ENCODE data around the gene VASN.
"Not testable (repeated sequence)": the region's sequence is repeated elsewhere in the genome, so short reads cannot be mapped to it uniquely, and the experiment has no call there.

Gene VASN

DNA sequence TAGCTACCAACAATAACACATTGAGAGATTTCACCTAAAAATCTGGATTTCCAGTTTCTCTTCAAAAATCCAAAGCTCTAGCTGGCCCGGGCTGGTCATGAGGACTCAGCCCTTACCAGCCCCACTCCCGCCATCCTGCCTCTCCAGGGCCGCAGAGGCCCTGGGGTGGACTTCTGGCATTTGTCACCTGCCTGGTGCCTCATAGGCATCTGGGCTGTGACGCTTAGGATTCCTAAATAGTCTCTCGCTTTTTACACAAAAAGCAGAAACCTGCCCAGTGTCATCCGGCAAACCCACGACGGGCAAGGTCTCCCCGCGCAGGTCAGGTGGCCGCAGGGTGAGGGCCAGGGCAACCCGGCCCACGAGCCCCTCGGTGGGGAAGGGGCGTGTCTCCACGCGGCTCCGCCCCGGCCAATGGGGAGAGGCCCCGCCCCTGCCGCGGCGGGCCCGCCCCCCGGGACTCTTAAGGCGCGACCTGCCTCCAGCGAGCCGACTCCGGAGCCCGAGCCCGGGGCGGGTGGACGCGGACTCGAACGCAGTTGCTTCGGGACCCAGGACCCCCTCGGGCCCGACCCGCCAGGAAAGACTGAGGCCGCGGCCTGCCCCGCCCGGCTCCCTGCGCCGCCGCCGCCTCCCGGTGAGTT is at the start of gene VASN:
Gene VASN, plus strand, starts transcription at position 492 of the 644 bp plus-strand sequence. CDS start 9,030 bp downstream, outside the sequence.
- DNase-seq = peak in 1 of 2 experiments; percentile 49

DNA sequence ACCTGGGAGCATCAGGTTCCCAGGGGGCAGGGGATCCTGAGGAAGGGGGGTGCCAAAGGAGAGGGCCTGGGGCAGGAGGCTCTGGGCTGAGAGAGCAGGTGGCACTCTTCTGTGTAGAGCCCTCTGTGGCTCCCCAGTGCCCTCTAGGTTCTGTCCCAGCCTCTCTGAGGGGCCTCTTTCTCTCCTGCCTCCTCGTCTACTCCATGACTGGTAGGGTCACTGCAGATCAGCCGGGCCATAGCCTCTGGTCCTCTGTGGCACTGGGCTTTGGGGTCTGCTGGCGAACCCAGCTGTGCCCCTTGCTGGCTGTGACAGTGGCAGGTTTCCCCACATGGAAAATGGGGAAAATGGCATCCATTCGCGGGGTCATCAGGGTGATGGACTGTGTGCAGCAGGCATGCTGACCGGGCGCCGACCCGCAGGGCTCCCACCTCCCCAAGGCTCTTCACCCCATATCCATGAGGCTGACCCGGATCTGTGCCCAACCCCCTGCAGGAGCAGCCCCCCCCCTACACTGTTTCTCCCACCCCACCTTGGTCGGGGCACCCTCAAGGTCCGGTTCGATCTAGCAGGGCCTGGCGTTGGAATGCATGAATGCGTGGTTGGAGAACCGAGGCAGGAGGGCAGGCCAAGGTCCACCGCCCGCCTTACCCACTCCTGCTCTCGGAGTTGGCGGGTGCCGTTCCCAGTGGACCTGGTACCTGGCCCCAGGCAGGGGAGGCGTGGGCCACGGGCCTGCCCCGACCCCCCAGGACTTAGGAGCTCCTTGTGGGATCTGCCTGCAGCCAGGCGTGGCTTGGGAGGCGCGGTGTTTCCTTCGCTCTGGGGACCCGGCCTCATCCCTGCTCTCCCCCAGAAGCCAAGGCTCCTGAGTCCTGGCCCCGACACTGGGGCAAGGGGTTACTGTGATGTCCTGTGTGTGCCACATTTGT is 49.3 kb upstream of the VASN start:
- no peak for DNase-seq

DNA sequence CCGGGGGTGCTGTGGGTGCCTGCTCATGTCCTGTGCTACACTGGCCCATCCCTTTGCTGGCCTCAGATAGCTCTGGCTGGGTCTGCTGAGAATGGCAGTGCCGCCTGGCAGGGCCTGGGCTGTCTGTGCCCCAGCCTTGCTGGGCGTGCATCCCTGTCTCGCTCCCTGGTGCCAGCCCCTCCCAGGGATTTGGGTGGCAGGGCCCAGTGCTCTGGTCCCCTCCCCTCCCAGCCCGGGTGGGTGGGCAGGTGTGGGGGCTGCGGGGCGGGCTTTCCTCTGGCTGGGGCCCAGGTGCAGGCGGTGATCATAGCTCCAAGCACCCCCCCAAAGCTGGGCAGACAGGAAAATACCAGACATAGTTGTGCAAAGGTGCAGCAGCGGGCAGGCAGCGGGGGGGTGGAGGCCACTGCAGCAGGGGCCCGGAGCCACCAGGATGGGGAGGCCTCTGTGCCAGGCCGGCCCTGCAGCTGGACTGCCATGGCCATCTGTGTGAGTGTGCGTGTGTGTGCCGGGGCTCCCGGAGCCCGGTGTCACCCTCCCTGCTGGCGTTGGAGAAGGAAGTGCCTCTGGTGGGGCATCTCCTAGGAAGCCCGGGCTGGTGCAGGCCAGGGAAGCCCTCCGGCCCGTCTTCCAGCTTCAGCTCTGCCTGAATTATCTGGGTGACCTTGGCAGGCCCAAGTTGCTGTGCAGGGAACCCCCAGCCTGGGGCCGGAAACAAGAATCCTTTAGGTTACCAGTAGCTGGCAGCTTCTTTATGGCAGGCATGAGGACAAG is 48.4 kb upstream of the VASN start:
- no peak for DNase-seq

GRCh38 chr16:4323845-4324488 is 47.7 kb upstream of the VASN start:
- no peak for DNase-seq

DNA sequence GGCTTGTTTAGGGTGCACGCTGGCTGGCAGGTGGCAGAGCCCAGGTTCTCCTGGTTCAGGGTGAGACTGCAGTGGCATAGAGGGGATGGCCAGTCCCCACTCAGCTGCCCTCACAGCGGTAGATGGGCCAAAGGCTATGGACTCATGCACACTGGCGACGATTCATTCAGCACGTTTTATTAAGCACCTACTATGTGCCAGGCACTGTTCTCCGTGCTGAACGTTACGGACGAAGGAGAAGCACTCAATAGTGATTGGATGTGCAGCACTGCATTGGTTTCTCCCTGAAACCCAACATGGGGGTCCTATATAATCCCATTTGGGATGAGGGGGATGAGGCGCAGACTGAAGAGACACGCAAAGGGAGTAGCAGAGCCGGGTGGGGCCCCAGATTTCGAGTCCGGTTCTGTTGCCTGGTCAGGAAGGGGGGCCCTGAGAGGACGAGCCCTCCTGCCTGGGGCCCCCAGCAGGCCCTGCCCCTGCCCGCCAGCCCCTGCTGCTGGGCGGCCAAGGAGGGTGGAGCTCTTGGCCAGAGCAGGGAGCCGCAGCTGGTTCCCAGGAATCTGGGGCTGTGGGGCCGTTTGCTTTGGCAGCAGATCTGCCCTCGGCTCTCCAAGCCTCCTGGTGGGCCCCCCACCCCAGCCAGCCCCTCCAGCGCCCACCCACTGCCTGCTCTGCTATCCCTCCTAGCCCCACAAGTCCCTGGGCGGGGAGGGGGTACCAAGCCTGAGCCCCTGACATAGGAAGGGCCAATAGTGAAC is 47.0 kb upstream of the VASN start:
- no peak for DNase-seq

GRCh38 chr16:4325253-4325758 is 46.3 kb upstream of the VASN start:
- DNase-seq = no peak

DNA sequence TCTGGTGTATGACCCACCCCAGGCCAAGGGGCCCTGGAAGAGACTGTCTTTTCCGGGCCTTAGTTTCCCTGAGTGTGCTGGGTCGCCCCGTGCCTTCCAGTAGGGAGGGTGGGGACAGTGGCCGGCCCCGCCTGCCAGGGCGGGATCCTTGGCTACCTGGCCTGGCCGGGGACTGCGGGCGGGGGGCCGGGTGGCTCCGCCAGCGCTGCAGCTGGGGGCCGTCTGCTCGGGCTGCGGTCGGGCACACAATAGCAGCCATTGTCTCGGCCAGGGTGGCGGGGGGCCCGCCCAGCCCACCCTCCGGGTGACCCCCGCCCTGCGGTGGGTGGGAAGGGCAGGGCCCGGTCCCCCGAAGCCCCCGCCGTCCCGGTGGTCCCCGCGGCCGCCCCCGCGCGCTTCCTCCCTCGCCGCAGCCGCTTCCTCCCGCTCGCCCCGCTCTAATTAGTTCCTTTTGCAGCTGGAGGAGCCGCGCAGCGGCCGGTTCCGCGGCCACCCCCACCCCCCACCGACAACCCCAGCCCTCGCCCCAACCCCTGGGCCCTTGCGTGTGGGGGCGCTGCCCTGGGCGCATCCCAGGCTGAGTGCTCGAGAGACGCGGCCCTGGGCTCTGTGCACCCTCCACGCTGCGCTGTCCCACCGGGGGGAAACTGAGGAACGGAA is 44.1 kb upstream of the VASN start:
- DNase-seq = no peak

- peak; percentile 72 to 81 for DNase-seq
Measured at GRCh38 chr16:4328046-4328781, 43.4 kb upstream of the VASN start.

DNA sequence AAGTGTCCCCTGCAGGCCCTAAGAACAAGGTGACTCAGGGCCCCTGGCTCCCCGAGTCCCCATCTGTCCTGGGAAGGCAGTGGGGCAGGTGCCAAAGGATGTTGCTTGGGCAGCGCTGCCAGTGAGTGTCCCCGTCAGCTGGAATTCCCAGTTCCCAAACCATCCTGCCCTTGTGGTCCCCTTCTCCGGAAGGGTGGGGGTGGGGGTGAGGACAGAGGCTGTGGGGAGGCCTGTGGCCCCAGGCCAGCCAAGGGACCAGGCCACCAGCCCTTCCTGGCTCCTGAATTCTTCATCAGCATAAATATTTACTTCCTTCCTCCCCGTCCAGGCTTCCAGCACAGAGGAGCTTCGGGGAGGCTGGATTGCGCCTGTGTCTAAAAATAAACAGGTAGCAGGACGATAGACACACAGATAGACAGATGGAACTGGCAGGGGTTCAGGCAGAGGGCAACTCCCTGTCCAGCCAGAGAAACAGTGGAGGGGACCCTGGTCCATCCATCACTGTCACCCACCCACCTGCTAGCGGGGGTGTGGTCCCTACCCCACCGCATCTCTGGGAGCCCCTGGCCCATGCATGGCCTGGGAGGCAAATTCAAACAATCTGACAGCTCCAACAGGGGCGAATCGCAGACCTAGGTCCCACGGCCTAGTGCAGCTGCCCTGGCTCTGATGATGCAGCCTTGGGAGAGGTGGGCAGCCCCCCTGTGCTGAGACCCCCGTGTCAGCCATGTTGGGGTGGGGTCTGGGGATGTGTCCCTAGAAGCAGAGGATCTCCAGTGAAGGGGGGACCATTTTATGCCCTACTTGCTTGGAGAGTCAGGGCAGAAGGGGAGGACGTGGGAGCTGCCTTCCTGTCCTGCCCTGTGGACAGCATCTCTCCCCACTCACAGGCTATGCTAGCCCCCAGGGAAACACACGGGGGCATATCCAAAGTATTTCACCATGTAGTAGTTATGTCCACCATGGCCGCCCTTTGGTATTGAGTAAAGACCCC is 42.6 kb upstream of the VASN start:
- DNase-seq = no peak

DNA sequence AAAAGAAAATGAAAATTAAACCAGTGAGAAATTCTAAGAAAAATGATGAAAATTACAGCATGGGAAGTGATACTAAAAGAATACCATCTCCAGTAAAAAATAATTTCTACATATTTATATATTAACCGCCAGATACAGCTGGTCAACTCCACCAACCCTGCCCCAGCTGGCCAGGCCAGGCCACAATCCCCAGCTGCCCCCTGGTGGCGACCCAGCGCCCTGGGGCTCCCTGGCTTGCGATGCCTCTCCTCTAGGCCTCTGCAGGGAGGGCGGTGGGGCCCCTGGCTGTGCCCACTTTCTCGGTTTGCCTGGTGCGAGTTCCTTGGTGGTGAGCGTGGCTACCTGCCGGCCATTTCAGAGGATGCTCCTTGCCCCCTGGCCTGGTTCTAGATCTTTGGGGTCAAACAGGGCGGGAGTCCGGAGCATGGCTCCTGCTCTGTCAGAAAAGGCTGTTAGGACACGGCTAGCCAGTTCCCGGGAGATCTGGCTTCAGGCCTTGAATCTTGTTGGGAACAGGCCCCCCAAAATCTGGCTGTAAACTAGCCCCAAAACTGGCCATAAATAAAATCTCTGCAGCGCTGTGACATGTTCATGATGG is 41.3 kb upstream of the VASN start:
- peak in 1 of 2 experiments; percentile 59 for DNase-seq

- no peak for DNase-seq
Measured at GRCh38 chr16:4332083-4332482, 39.6 kb upstream of the VASN start.

- DNase-seq = no peak
Measured at GRCh38 chr16:4332623-4333307, 38.9 kb upstream of the VASN start.

DNA sequence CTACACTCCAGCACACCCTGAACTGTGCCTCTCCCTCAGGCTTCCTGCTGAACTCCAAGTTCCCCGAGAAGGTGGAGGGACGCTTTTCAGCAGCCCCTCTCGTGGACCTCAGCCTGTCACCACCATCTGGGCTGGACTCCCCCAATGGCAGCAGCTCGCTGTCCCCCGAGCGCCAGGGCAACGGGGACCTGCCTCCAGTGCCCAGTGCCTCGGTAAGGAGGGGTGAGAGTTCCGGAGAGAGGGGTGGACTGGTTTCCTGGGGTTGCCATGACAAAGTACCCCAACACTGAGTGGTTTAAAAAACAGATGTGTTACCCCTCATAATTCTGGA is 38.4 kb upstream of the VASN start:
- DNase-seq = no peak

GRCh38 chr16:4333714-4334113 is 37.9 kb upstream of the VASN start:
- not testable (repeated sequence) for DNase-seq

DNA sequence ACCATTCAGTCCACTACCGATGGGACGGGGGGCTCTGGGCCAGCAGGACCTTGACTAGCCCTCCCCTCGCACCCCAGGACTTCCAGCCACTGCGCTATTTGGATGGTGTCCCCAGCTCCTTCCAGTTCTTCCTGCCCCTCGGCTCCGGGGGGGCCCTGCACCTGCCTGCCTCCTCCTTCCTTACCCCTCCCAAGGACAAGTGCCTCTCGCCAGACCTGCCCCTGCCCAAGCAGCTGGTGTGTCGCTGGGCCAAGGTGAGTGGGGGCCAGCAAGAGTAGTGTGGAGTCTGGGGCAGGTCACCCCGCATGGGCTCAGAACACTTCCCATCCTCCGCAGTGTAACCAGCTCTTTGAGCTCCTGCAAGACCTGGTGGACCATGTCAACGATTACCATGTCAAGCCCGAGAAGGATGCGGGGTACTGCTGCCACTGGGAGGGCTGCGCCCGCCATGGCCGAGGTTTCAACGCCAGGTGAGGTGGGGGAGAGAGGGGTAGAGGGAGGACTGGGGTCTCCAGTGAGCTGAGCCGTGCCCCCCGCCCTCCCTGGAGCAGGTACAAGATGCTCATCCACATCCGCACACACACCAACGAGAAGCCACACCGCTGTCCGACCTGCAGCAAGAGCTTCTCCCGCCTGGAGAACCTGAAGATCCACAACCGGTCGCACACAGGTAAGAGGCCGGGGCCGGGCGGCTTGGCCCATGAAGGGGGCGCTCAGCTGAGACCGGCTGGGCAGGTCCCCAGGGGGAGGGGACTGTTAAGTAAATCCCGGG is 36.7 kb upstream of the VASN start:
- DNase-seq = no peak

DNA sequence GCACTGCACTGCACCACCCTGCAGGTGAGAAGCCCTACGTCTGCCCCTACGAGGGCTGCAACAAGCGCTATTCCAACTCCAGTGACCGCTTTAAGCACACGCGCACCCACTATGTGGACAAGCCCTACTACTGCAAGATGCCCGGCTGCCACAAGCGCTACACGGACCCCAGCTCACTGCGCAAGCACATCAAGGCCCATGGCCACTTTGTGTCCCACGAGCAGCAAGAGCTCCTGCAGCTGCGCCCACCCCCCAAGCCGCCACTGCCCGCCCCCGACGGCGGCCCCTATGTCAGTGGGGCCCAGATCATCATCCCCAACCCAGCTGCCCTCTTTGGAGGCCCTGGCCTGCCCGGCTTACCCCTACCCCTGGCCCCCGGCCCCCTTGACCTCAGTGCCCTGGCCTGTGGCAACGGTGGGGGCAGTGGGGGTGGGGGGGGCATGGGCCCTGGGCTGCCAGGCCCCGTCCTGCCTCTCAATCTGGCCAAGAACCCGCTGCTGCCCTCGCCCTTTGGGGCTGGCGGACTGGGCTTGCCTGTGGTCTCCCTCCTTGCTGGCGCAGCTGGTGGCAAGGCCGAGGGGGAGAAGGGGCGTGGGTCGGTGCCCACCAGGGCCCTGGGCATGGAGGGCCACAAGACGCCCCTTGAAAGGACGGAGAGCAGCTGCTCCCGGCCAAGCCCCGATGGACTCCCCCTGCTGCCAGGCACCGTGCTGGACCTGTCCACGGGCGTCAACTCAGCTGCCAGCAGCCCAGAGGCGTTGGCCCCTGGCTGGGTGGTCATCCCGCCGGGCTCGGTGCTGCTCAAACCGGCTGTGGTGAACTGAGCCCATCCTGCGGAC is 34.7 kb upstream of the VASN start:
- DNase-seq = no peak

All from NCI-H524 (cell line).